ENCODE results near the gene UNC5C. TPM values are rescaled to one million over a fixed set of nuclear protein-coding genes. Genes with fewer than 3 reads are reported as not detected.

UNC5C gene
- polyA plus RNA-seq, 1 of the 3 experiments (the other 2 are of a cell fraction) = 3.3 TPM

GRCh38 chr4:95215043-95215442 is 333.7 kb downstream of the UNC5C start (continued):
- TF ChIP-seq POLR2AphosphoS5 (IDR thresholded peaks at IDR 0.05; ENCODE audit: low read depth, low read length) (no peak), RAD21 (IDR thresholded peaks at IDR 0.05; ENCODE audit: low read length) (no peak), ZBTB33 (IDR thresholded peaks at IDR 0.05; ENCODE audit: borderline replicate concordance, low read depth) (no peak), USF1 (IDR thresholded peaks at IDR 0.05; ENCODE audit: borderline replicate concordance, low read depth) (no peak), RFX5 (IDR thresholded peaks at IDR 0.05; ENCODE audit: low read length) (no peak), JUND (IDR thresholded peaks at IDR 0.05) (no peak), TAF1 (IDR thresholded peaks at IDR 0.05; ENCODE audit: borderline replicate concordance, low read depth, low read length) (no peak), MEF2A (IDR thresholded peaks at IDR 0.05; ENCODE audit: borderline replicate concordance, low read depth) (no peak), MAX (IDR thresholded peaks at IDR 0.05; ENCODE audit: low read depth) (no peak), TCF12 (IDR thresholded peaks at IDR 0.05) (no peak)

- Histone ChIP-seq H3K9me2 (no peaks in the 10 kb centered on the region), H3K27me3 (ENCODE audit: insufficient read depth) (no peaks in the 10 kb centered on the region), H3K4me3 (ENCODE audit: low read depth in 2 of 2, low read length in 1 of 2) (no peak overlapping the region), H3K4me2 (no peak overlapping the region), H2AFZ (ENCODE audit: low read depth) (0 out of 2 replicates have a peak overlapping the region, but pooled peaks have one; percentile 26), H3K9me3 (no peaks in the 10 kb centered on the region), H3K27ac (ENCODE audit: low read depth in 2 of 2, low read length in 1 of 2) (peak overlapping the region in 1 of 2 experiments; percentile 34; a peak in 2 of 4 replicates), H3K9ac (no peak overlapping the region), H3K4me1 (ENCODE audit: control insufficient read depth in 1 of 2, insufficient read depth in 2 of 2, low read depth in 1 of 2, low read length in 1 of 2) (peaks cover 0 to 18% of the 10 kb centered on the region in 2 experiments; a peak in 2 of 4 replicates), H3K79me2 (ENCODE audit: insufficient read depth) (no peaks in the 10 kb centered on the region), H3F3A (replicated peaks; ENCODE audit: insufficient read depth) (no peaks in the 10 kb centered on the region), H4K20me1 (ENCODE audit: insufficient read depth) (no peaks in the 10 kb centered on the region), H3K36me3 (replicated peaks in 1 of 2; ENCODE audit: control insufficient read depth in 1 of 2, insufficient read depth in 2 of 2, low read length in 1 of 2) (peaks cover 4 to 85% of the 10 kb centered on the region in 2 experiments)
- CTCF ChIA-PET = interaction anchor here (1.2 to 2.1 kb wide), 2 partner anchors 10 to 296 kb away, joined by 3 to 10 read pairs; no protein-coding TSS in a partner anchor
- TF ChIP-seq MXI1 (IDR thresholded peaks at IDR 0.05; ENCODE audit: low read depth, low read length) (no peak), MEF2A (IDR thresholded peaks at IDR 0.05; ENCODE audit: borderline replicate concordance, low read depth) (no peak)
- WGBS (ENCODE audit: low lambda C conversion rate) = 94% methylated on average over 5 of the region's 5 CpGs
- DNase-seq = no peak
- POLR2A ChIA-PET = no interaction called here
Measured at GRCh38 chr4:95214408-95214807, 334.4 kb downstream of the UNC5C start.

- CTCF ChIA-PET = interaction anchor here (1.2 to 2.1 kb wide), 2 partner anchors 9 to 297 kb away, joined by 3 to 10 read pairs; no protein-coding TSS in a partner anchor
- H3K9ac ChIP-seq = no peak overlapping the region
- TF ChIP-seq GATA2 (CRISPR knock-in tag; IDR thresholded peaks at IDR 0.05) (peak; percentile 43), USF2 (IDR thresholded peaks at IDR 0.05; ENCODE audit: borderline replicate concordance, low read depth, low read length) (no peak)
- WGBS (ENCODE audit: low lambda C conversion rate) = 86% methylated on average over 8 of the region's 8 CpGs
- H3K9me2 ChIP-seq = no peaks in the 10 kb centered on the region
- H3K4me3 ChIP-seq (ENCODE audit: low read depth in 2 of 2, low read length in 1 of 2) = no peak overlapping the region
- no peaks in the 10 kb centered on the region for H3K9me3 ChIP-seq
- peaks cover 2 to 81% of the 10 kb centered on the region in 2 experiments for H3K36me3 ChIP-seq (replicated peaks in 1 of 2; ENCODE audit: control insufficient read depth in 1 of 2, insufficient read depth in 2 of 2, low read length in 1 of 2)
- H4K20me1 ChIP-seq (ENCODE audit: insufficient read depth) = no peaks in the 10 kb centered on the region
- no peak overlapping the region for H2AFZ ChIP-seq (ENCODE audit: low read depth)
- peaks cover 0 to 18% of the 10 kb centered on the region in 2 experiments; a peak in 2 of 4 replicates for H3K4me1 ChIP-seq (ENCODE audit: control insufficient read depth in 1 of 2, insufficient read depth in 2 of 2, low read depth in 1 of 2, low read length in 1 of 2)
- POLR2A ChIA-PET = no interaction called here
- DNase-seq = no peak
- no peaks in the 10 kb centered on the region for H3K27me3 ChIP-seq (ENCODE audit: insufficient read depth)
- no peak overlapping the region for H3K4me2 ChIP-seq
- peak overlapping the region in 1 of 2 experiments; percentile 58; a peak in 2 of 4 replicates for H3K27ac ChIP-seq (ENCODE audit: low read depth in 2 of 2, low read length in 1 of 2)
- no peaks in the 10 kb centered on the region for H3F3A ChIP-seq (replicated peaks; ENCODE audit: insufficient read depth)
- no peaks in the 10 kb centered on the region for H3K79me2 ChIP-seq (ENCODE audit: insufficient read depth)
Measured at GRCh38 chr4:95213366-95213765, 335.4 kb downstream of the UNC5C start.
